NT2/D1 (cell line): ENCODE results near the gene DOK5.

Experiments
- SUZ12 ChIP-seq: IDR thresholded peaks from 2 replicates; pipeline ENCODE4 v1.6.1; 2011; ENCODE audit not compliant: insufficient read length, insufficient read depth; ENCODE audit errors: extremely low read depth
- YY1 ChIP-seq: IDR thresholded peaks from 2 replicates; pipeline ENCODE4 v1.6.1; 2011; ENCODE audit not compliant: insufficient read length, insufficient read depth
- ZNF274 ChIP-seq: IDR thresholded peaks from 2 replicates; pipeline ENCODE4 v1.6.1; 2011; ENCODE audit warnings: mild to moderate bottlenecking, low read depth, low read length

DNA sequence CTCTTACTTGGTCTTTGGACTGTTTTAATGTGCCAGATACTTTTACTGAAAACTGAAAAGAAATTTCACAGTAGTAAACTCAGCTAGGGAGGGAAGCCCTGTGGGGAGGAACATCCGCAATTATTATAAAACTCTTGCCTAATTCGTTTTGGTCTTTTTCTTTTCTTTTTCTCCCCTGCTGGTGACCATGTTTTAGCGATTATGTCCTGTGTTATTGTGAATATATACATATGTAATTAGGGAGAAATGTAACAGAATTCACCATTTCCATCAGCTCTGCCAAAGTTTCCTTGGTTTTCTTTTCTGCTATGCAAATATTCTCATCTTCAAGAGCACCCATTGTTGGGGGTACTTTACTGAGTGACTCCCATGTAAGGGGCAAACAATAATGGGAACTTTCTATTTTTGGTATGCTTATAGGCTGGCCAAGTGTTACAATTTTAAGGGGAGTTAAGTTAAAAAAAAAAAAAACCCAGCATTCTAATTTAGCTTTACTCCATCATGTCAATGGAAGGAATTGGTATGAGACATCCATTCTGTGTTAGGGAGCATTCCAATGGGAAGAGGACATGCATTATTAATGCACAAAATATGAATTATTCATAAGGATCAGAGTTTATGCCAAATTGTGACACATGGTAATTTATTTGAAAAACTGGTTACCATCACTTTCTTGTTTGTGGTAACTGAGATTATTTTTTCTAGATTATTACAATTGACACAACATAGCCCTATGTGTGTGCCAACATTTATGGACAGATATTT, 2.0 kb downstream of the DOK5 start:
- TF ChIP-seq ZNF274, result no peak
- no peak for TF ChIP-seq YY1
- TF ChIP-seq SUZ12, result no peak
